Medulla oblongata (tissue), 1 donor: ENCODE results near the gene DOCK2.
"Not testable (repeated sequence)": the region's sequence is repeated elsewhere in the genome, so short reads cannot be mapped to it uniquely, and the experiment has no call there.

Source experiments
- DNase-seq: peaks from one replicate; pipeline ENCODE4 v3.0.0-alpha.2; 2015; ENCODE audit errors: extremely low spot score

DOCK2 gene

DNA sequence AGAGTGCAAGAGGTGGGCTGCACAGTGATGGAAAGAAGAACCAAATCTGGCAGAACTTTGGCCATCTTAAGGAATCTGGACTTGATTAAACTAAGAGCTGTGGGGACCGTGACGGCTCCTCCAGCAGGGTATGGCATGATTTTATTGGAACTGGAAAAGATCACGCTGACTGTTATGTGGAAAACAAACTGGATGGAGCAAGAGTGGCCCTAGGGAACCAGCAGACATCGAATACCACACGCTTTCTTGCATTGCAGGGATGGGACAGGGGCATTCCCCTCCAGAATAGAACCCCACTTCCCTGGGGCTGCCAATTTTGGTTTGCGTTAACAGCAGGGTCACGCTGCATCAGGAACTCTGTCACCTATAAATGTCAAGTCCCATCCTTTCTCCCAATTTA lies 304.5 kb downstream of the DOCK2 start:
- DNase-seq, result no peak

DNA sequence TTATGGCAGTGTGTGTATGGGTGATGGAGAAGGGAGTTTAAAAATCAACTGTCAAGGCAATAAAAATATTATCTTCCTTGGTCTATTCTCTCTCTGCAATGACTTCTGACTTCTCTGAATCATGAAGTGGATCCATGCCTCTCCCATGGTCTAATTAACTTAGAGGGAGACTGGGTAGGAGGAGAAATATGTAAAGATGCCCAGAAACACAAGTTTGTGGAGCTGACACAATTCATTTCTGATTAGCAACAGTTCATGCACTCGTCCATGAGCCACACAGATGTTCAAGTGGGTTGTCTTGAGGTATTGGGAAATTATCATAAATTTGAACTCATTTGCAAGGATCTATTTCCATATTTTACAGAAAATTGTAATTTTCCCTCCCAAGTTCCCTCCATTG lies 305.1 kb downstream of the DOCK2 start:
- no peak for DNase-seq

DNA sequence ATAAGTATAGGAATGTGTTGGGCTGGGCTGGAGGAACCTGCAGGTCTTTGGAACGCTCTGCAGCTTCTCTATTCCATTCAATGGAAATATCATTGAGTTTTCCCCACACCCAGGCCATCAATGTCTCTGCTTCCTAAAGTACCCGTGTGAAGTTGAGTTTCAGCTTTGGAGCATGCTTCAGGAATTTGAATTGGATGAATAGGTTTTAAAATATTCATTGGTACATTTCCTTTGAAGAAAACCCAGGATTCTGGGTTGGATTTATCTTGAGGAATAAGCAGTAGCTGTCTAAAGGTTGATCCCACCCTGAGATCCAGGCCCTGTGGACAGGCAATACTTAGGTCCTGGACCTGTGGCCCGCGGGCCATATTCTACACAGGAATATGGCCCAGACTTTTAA lies 306.0 kb downstream of the DOCK2 start:
- no peak for DNase-seq

DNA sequence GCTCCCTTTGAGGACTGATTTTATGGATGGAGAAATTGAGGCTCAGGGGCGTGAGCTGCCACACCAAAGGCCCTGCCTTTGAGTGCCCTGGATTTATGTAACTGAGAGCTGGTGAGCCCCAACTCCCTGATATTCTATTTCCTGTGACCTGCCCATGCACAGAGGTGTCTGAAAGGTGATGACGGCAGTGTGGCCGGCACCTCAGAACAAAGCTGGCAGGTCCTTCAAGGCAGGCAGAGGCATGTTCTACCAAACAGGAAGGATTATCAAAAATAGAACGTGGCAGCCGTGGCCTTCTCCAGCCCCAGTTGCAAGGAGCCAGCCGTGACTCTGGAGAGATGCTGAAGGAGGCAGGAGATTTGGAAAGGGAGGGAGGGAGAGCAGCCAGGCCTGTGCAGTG lies 307.0 kb downstream of the DOCK2 start:
- DNase-seq, result no peak

- DNase-seq, result peak; percentile 17
These were observed 308.0 kb downstream of the DOCK2 start for GRCh38 chr5:169944922-169945680.

DNA sequence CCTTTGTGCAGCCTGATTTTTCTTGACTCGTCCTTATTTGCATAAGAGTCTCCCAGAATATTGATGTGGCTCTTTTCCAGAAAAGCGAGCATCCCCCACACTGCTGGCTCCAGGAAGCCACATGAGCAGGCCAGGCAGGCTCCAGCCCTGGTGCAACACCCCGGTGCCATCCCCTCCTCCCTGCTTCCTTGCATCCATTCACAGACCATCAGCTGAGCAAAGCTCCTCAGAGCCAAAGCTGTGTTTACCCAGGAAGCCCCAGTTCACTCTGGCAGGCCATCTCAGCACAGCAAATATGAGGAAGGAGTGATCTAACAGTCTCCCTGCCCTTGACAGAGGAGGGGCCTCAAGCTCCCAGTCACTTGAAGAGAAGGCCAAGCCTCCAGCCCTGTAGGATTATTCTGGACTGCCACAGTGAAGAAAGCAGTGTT lies 308.8 kb downstream of the DOCK2 start:
- DNase-seq, result peak; percentile 83

DNA sequence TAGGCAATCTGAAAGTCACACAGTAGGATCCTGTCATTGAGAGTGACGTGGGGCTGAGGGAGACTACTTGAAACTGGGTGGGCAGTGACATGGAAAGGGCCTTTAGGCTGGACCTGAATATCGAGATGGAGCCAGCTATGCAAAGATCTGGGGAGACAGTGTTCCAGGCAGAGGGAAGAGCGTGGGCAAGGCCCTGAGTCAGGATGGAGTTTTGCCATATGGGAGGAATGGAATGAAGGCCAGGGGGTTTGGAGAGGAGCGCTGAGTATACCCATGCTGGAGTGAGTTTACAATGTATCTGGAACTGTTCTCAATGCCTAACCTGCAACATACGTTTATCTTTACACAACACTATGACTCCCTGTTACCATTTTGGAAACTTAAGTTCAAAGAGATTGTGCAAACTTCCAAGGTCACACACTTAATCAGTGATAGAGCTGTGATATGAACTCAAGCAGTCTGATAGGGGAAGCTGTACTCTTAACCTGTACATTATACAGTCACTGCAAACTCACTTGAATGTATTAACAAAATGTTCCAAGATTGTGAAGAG lies 309.7 kb downstream of the DOCK2 start:
- no peak for DNase-seq

- no peak for DNase-seq
These were observed 313.3 kb downstream of the DOCK2 start for GRCh38 chr5:169950333-169950732.

GRCh38 chr5:169953196-169953595 lies 316.1 kb downstream of the DOCK2 start:
- DNase-seq, result not testable (repeated sequence)

GRCh38 chr5:169954786-169955185 lies 317.7 kb downstream of the DOCK2 start:
- DNase-seq, result no peak

DNA sequence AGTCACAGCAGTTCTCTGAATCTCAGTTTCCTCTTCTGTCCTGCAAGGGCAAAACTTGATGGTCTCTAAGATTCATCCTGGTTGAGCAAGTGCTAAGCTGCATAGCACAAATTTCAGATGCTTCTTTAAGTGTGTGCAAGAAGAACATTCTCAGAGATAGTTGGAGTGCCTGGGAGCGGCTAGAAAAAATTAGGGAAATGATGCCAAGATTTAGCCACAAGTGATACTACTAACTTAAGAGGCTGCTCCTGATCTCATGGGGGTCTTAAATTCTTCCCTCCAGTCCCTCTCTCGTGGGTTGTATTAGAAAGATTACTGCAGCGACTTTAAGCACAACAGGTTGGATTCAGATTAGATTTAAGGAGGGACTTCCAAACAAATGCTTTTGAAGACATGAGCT lies 319.1 kb downstream of the DOCK2 start:
- no peak for DNase-seq

- DNase-seq, result no peak
These were observed 319.7 kb downstream of the DOCK2 start for GRCh38 chr5:169956756-169957155.

- DNase-seq, result no peak
These were observed 321.2 kb downstream of the DOCK2 start for GRCh38 chr5:169958278-169958677.

GRCh38 chr5:169960659-169961058 lies 323.6 kb downstream of the DOCK2 start:
- no peak for DNase-seq

GRCh38 chr5:169964246-169964645 lies 327.2 kb downstream of the DOCK2 start:
- no peak for DNase-seq

DNA sequence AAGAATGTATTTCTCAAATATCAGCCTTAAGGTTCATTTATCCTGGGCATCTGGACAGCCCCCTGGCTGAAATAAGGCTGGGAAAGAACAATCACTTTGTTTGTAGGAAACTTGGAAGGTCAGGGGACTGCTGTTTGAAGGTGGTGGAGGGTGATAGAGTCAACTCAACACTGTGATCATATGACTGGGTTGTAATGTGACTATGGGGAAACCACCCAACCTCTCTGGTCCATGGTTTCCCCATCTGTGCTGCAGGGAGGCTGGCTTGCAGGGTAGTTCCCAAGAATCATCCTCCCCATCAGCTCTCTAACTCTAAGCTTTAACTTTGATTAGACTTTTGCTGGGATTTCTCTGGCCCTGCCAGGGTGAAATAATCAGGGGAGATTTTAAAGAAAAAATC lies 333.3 kb downstream of the DOCK2 start:
- DNase-seq, result no peak

- no peak for DNase-seq
These were observed 334.1 kb downstream of the DOCK2 start for GRCh38 chr5:169970911-169971765.

- DNase-seq, result no peak
These were observed 334.7 kb downstream of the DOCK2 start for GRCh38 chr5:169971780-169972179.

- no peak for DNase-seq
These were observed 336.0 kb downstream of the DOCK2 start for GRCh38 chr5:169973056-169973455.

- DNase-seq, result no peak
These were observed 337.2 kb downstream of the DOCK2 start for GRCh38 chr5:169974121-169974770.

DNA sequence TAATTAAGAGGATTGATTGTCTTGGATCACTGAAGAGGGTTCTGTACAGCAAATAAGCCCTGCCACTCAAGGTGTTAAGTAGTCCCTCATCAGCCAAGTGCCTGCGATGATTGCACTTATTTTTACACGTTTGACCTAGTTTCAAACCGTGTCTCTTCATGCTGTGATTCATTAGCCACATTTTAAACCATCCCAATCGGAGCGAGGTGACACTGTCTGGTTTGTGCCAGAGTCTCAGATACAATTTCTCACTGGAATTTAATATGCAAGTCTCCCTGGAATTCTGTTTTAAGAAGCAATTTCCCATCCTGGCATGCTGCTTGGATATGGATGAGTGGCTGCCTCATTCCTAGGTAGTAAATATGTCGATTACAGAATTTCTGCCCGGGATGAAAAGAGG lies 341.6 kb downstream of the DOCK2 start:
- DNase-seq, result peak; percentile 8

GRCh38 chr5:169979871-169980270 lies 342.8 kb downstream of the DOCK2 start:
- DNase-seq, result no peak
